Muscle layer of colon (tissue), 2 donors: ENCODE data around the gene ZNF513.
"Not testable (repeated sequence)": the region's sequence is repeated elsewhere in the genome, so short reads cannot be mapped to it uniquely, and the experiment has no call there.

Experiments used
- H3K27ac ChIP-seq: one replicate; pipeline ENCODE4 v1.7.0; 2013; ENCODE audit warnings: low read depth, mild to moderate bottlenecking, low read length, moderate library complexity
- H3K27me3 ChIP-seq, 2 donors: one replicate each; pipeline ENCODE4 v1.7.0; 2013; ENCODE audit warnings: low read length in 2 of 2, mild to moderate bottlenecking in 2 of 2; ENCODE audit not compliant: insufficient read depth in 2 of 2, control insufficient read depth in 1 of 2
- H3K36me3 ChIP-seq: one replicate; pipeline ENCODE4 v1.7.0; 2013; ENCODE audit warnings: mild to moderate bottlenecking, low read length; ENCODE audit not compliant: insufficient read depth
- H3K4me1 ChIP-seq: one replicate; pipeline ENCODE4 v1.7.0; 2013; ENCODE audit warnings: mild to moderate bottlenecking, low read length; ENCODE audit not compliant: insufficient read depth
- H3K4me3 ChIP-seq, 2 donors: one replicate each; pipeline ENCODE4 v1.7.0; 2013; ENCODE audit warnings: low read length in 2 of 2, low read depth in 1 of 2, mild to moderate bottlenecking in 1 of 2, moderate library complexity in 1 of 2
- H3K9ac ChIP-seq: one replicate; pipeline ENCODE4 v1.7.0; 2013; ENCODE audit warnings: low read length
- H3K9me3 ChIP-seq: one replicate; pipeline ENCODE4 v1.7.0; 2013; ENCODE audit warnings: mild to moderate bottlenecking, low read length
- donor health status: abdominal sarcoma.
- donor health status: Adenocarcinoma of cecum.

ZNF513 gene, protein sequence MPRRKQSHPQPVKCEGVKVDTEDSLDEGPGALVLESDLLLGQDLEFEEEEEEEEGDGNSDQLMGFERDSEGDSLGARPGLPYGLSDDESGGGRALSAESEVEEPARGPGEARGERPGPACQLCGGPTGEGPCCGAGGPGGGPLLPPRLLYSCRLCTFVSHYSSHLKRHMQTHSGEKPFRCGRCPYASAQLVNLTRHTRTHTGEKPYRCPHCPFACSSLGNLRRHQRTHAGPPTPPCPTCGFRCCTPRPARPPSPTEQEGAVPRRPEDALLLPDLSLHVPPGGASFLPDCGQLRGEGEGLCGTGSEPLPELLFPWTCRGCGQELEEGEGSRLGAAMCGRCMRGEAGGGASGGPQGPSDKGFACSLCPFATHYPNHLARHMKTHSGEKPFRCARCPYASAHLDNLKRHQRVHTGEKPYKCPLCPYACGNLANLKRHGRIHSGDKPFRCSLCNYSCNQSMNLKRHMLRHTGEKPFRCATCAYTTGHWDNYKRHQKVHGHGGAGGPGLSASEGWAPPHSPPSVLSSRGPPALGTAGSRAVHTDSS

GRCh38 chr2:27380626-27381545 lies at the start of gene ZNF513:
TSS of gene ZNF513 (minus strand) at chr2:27380734. CDS start at chr2:27380526, 208 bp downstream.
- H3K36me3 ChIP-seq, result peaks cover 61% of the 10 kb centered on the region

GRCh38 chr2:27428978-27429541 lies 48.5 kb upstream of the ZNF513 start:
- H3K4me1 ChIP-seq, result peaks cover 44% of the 10 kb centered on the region
- H3K36me3 ChIP-seq, result peaks cover 12% of the 10 kb centered on the region
- peak overlapping the region; percentile 87 to 90 for H3K4me3 ChIP-seq
- no peaks in the 10 kb centered on the region for H3K9me3 ChIP-seq
- H3K9ac ChIP-seq, result peak overlapping the region; percentile 85
- H3K27me3 ChIP-seq, result no peaks in the 10 kb centered on the region
- peak overlapping the region; percentile 87 for H3K27ac ChIP-seq

More at GRCh38 chr2:27380626-27381545, at the start of gene ZNF513:
- Histone ChIP-seq H3K27me3 (no peaks in the 10 kb centered on the region), H3K9me3 (no peaks in the 10 kb centered on the region), H3K4me1 (peaks cover 15% of the 10 kb centered on the region), H3K27ac (peak within 1 kb of the TSS; percentile 77), H3K4me3 (peak within 1 kb of the TSS; percentile 47 to 84), H3K9ac (peak within 1 kb of the TSS; percentile 86)

DNA sequence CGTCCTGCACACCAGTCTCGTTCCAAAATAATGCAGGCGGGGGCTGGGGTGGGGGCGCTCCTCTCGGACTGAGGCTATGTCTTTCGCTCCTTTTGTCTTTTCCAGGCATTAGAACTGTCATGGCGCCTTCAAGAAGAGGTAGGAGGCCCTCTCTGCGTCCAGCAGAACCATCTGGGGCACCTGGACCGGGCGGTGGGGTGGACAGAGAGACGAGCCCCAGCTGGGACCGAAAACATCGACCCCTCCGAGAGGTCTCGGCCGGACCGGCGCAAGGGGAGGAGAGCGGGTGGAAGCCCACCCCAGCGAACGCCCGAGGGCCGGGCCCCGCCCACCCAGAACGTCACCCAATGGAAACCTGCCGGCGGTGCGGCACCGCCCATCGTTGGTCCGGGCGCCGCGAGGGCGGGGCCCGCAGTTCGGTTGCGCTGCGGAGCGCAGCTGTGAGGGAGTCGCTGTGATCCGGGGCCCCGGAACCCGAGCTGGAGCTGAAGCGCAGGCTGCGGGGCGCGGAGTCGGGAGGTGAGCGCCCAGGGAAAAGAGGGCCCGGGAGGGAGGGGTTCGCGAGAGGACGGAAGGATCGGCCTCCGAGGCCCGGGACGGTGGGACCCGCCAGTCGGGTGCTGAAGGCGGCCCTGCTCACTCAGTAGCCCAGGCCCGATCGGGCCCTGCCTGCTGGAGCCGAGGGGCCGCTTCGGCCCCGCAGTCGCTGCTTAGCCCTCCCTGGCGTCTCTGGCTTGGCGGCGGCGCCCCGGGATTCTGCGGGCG lies 47.9 kb upstream of the ZNF513 start, which contains the start of gene NRBP1:
Gene NRBP1, plus strand, starts transcription at position 419 of the 765 bp plus-strand sequence. CDS start 4,643 bp downstream, outside the sequence.
- peak within 1 kb of the TSS; percentile 87 to 90 for H3K4me3 ChIP-seq

GRCh38 chr2:27427863-27428212 lies 47.3 kb upstream of the ZNF513 start:
- Histone ChIP-seq H3K9ac (peak overlapping the region; percentile 57), H3K36me3 (peaks cover under 1% of the 10 kb centered on the region), H3K9me3 (no peaks in the 10 kb centered on the region), H3K4me3 (peak overlapping the region; percentile 87 to 90), H3K27ac (peak overlapping the region; percentile 87), H3K27me3 (no peaks in the 10 kb centered on the region), H3K4me1 (peaks cover 36% of the 10 kb centered on the region)

More for the DNA sequence above, 47.9 kb upstream of the ZNF513 start, which contains the start of gene NRBP1:
- H3K4me1 ChIP-seq, result peaks cover 42% of the 10 kb centered on the region
- no peaks in the 10 kb centered on the region for H3K27me3 ChIP-seq
- peak within 1 kb of the TSS; percentile 85 for H3K9ac ChIP-seq
- H3K27ac ChIP-seq, result peak within 1 kb of the TSS; percentile 87
- H3K36me3 ChIP-seq, result peaks cover 6% of the 10 kb centered on the region
- H3K9me3 ChIP-seq, result no peaks in the 10 kb centered on the region

- H3K27me3 ChIP-seq, H3K9me3 ChIP-seq, H3K9ac ChIP-seq, H3K4me3 ChIP-seq, H3K27ac ChIP-seq, H3K36me3 ChIP-seq: not testable (repeated sequence)
- peaks cover 12% of the 10 kb centered on the region for H3K4me1 ChIP-seq
These were observed 44.5 kb upstream of the ZNF513 start for GRCh38 chr2:27425039-27425438.

DNA sequence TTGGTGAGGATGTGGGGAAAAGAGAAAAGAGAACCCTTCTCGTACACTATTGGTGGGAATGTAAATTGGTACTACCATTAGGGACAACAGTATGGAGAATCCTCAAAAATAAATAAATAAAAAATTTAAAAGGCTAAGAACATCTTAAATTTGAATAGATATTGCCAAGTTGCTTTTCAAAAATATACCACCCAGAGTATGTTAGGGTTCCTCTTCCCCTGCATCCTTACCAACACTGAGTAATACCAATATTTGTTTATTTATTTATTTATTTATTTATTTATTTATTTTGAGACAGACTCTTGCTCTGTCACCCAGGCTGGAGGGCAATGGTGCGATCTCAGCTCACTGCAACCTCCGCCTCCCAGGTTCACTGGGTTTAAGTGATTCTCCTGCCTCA lies 42.4 kb upstream of the ZNF513 start:
- Histone ChIP-seq H3K9me3 (no peaks in the 10 kb centered on the region), H3K4me1 (peaks cover 5% of the 10 kb centered on the region), H3K9ac (no peak overlapping the region), H3K36me3 (no peaks in the 10 kb centered on the region), H3K27ac (no peak overlapping the region), H3K4me3 (no peak overlapping the region), H3K27me3 (no peaks in the 10 kb centered on the region)

- no peaks in the 10 kb centered on the region for H3K4me1 ChIP-seq
- no peak overlapping the region for H3K9ac ChIP-seq
- H3K36me3 ChIP-seq, result no peaks in the 10 kb centered on the region
- H3K27ac ChIP-seq, result no peak overlapping the region
- no peak overlapping the region for H3K4me3 ChIP-seq
- H3K9me3 ChIP-seq, result no peaks in the 10 kb centered on the region
- H3K27me3 ChIP-seq, result no peaks in the 10 kb centered on the region
These were observed 41.2 kb upstream of the ZNF513 start for GRCh38 chr2:27421660-27422250.

GRCh38 chr2:27420996-27421395 lies 40.5 kb upstream of the ZNF513 start:
- no peak overlapping the region for H3K27ac ChIP-seq
- no peak overlapping the region for H3K9ac ChIP-seq
- no peak overlapping the region for H3K4me3 ChIP-seq
- H3K9me3 ChIP-seq, result no peaks in the 10 kb centered on the region
- H3K36me3 ChIP-seq, result no peaks in the 10 kb centered on the region
- H3K27me3 ChIP-seq, result no peaks in the 10 kb centered on the region
- no peaks in the 10 kb centered on the region for H3K4me1 ChIP-seq

- no peaks in the 10 kb centered on the region for H3K4me1 ChIP-seq
- H3K4me3 ChIP-seq, result no peak overlapping the region
These were observed 35.6 kb upstream of the ZNF513 start for GRCh38 chr2:27416151-27416550.

DNA sequence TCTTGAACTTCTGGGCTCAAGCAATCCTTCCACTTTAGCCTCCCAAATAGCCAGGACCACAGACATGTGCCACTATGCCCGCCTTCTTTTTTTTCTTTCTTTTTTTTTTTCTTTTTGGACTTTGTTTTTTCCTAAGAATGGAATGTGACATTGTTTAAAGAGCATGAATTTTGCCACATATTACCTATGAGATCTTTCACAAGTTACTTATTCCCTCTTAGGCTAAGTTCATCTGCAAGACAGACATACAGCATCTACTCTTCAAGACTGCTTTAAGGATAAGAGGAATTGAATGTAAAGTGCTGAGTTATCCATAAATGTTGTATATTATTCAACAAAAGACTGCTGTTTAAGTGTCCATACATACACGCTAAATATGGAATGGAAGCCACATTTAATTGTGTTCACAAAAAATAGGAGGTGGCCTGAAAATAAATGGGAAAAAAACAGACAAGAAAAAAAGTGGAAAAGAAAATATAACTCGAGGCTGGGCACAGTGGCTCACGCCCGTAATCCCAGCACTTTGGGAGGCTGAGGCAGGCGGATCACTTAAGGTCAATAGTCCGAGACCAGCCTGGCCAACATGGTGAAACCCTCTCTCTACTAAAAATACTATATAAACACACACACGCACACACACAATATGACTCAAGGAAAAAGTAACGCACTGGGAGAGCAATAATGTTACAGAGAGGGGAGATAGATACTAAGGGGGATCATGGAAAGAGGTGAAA lies 32.1 kb upstream of the ZNF513 start:
- H3K9ac ChIP-seq, result no peak overlapping the region
- H3K4me3 ChIP-seq, result no peak overlapping the region
- H3K9me3 ChIP-seq, result no peaks in the 10 kb centered on the region
- no peak overlapping the region for H3K27ac ChIP-seq
- H3K27me3 ChIP-seq, result no peaks in the 10 kb centered on the region
- no peaks in the 10 kb centered on the region for H3K36me3 ChIP-seq
- peaks cover 16% of the 10 kb centered on the region for H3K4me1 ChIP-seq

More at GRCh38 chr2:27416151-27416550, 35.6 kb upstream of the ZNF513 start:
- Histone ChIP-seq H3K27me3 (no peaks in the 10 kb centered on the region), H3K9ac (no peak overlapping the region), H3K9me3 (no peaks in the 10 kb centered on the region), H3K27ac (no peak overlapping the region), H3K36me3 (no peaks in the 10 kb centered on the region)
